NCI-H2196 treated with DMSO at 0.1 percent for 48 hours (cell line): ENCODE results near the gene COL5A1.

Experiments used
- DNase-seq: peaks from one replicate; lab custom pipeline; 2025; ENCODE audit not compliant: unreplicated experiment; lab: John Stamatoyannopoulos, UW

COL5A1 gene

DNA sequence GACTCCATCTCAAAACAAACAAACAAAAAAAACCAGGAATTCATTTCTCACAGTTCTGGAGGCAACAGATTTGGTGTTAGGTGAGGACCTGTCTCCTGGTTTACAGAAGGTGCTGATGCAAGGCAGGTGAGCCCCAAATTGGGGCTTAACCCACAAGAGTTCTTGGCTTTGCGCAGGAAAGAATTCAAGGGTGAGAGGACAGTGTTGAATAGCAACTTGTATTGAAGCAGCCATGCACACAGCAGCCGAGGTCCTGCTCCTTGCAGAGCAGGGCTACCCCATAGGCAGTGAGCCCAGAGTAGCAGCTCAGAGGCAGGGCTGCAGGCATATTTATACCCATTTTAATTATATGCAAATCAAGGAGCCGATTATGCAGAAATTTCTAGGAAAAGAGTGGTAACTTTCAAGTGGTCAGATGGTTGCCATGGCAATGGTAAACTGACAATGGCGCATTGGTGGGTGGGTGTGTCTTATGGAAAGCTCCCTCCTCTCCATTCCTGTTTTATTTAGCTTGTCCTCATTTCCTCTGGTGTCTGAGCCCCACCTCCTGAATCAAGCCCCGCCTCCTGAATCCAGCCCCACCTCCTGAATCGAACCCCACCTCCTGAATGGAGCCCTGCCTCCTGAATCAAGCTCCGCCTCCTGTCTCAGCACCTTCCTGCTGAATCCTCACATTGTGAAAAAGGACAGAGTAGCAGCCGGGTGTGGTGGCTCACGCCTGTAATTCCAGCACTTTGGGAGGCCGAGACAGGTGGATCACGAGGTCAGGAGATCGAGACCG is 34.5 kb upstream of the COL5A1 start:
- no peak for DNase-seq

DNA sequence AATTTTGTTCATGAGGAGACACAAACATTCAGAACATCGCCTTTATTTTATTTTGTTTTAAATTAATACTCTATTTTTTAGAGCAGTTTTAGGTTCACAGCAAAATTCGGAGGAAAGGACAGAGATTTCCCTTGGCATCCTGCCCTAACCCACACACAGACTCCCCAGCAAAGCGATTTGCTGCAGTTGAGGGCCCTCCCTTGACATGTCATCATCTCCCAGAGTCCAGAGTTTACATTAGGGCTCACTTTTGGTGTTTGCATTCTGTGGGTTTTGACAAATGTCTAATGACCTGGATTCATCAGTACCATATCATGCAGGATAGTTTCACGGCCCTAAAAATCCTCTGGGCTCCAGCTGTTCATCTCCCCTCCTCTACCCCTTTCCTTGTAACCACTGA is 33.6 kb upstream of the COL5A1 start:
- no peak for DNase-seq

DNA sequence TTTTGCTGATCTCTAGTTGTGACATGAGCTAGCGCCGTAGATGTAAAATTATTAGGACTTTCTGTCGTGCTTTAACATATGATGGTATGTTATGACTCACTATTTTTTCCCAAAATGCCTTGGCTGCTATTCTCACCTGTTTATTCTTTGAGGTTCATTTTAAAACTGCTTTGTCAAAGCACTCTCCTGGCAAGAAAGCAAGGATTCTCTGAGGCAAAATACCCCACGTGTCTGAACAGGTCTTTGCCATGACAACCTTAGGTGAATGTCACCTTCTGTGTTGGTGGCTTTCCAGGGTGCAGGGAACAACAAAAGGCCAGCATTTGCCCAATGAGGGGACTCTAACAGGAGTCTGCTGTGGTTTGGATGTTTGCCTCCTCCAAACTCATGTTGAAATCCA is 30.6 kb upstream of the COL5A1 start:
- DNase-seq = no peak

DNA sequence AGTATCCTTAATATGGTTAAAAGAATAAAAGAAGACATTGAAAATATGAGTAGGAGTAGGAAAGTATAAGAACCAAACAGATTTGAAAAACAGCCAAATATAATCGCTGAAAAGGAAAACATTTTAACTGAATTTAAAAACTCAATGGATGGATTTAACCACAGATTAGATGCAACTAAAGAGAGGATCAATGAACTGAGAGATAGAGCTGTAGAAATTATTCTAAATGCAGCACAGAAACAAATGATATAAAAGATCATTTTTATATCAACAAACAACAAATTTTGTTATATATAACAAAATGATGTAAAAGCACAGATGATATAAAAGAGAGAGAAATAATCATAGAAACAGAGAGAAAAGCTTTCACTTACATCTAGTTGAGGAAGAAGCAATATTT is 29.3 kb upstream of the COL5A1 start:
- DNase-seq = no peak

DNA sequence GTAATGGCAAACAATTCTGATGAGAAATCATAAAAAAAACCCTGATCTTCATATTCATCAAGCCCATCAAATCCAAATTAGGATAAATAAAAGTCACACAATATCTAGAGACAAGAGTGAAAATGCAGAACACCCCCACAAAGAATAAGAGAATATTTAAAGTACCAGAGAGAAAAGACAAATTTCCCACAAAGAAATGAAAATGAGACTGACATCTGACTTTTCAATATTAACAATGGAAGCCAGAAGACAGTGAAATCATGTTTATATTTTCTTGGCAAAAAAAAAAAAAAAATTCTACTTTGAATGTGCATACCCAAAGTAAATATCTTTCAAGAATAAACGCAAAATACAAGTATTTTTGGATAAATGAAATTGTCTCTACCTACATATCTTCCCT is 28.9 kb upstream of the COL5A1 start:
- DNase-seq = no peak

DNA sequence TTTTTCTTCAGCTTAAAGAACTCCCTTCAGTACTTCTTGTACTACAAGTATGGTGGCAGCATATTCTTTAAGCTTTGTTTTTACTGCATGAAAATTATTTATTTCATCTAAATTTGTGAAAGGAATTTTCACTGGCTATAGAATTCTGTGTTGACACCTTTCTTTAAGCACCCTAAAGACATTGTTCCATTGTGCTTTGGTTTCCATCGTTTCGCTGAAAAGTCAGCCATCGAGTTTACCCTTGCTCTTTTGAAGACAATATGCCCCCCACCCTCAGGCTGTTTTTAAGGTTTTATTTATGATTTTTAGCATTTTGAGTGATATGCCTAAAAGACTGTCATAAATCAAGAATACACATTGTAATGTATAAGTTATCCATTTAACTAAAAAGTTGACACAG is 27.3 kb upstream of the COL5A1 start:
- no peak for DNase-seq

DNA sequence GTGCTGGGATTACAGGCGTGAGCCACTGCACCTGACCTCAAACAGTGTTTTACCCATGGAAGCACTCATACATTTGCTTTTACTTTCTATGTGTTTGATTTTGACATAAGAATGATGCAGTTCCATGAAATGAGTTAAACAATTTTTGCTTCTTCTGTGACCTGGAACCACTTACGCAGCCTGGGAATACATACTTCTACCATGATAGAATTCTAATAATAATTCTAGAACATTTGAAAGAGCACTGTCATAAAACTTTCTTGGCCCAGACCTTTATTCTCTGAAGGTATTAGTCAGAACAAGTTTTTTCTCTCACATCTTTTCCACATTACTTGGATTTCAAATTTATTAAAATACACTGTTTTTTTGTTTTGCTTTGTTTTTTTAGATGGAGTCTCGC is 25.3 kb upstream of the COL5A1 start:
- no peak for DNase-seq

DNA sequence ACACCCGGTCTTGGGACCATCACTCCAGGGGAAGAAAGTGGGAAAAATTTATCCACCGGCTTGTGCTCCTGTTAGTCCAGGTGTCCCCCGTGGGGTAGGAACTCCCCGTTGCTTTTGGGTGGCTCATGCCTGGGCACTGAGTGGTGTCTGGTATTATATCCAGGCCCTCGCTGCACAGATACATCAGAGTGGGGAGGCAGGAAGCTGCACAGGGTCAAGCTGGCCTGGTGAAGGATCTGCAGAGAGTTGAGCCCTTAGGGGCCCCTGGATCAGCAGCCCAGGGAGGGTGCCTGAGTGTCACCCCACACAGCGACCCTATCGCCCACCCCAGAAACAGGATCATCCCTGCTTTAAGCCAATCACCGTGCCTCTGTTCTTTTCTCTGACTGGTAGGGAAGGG is 24.4 kb upstream of the COL5A1 start:
- no peak for DNase-seq

DNA sequence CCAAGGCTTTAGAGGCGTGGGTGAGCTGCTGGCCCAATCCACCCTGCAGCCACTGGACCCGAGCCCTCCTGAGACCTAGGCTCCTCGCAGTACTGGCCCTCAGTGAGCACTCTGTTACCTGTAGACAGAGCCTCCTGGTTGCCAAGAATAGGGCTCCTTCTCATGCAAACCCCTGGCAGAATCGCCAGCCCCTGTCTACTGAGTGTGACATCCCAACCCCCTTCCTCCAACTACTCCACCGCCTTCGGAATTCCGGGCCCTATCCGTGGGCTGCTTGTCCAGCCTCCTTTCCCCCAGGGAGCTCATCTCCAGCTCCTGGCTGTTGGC is 23.8 kb upstream of the COL5A1 start:
- no peak for DNase-seq

DNA sequence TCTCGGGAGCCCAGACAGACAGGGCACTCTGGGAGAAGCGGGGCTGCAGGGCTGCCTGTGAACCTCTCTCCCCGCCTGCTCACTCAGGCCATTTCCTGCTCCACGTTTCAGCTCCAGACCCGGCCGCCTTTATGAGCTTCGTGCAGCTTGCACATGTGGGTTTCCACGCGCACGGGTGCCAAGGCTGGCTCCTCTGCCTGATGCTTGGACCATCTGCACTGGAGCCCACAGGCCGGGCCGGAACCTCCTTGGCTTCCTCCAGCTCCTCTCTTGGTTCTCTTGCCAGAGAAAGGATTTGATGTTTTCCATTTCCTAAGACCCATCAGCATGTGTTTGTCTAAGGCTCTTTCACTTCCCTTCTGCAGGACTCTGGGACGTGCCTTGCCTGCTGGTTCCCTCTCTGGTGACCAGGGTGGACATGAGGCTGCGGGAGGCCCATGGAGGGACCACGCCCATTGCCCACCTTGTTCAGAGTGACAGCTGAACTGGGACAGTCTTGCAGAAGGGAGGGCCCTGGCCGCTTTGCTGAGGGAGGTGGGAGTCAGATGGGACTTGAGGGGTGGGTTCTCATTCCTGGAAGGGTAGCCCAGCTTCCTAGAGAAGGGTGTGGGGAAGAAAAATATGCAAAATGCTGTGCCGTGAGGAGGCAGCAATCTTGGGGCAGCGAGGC is 23.3 kb upstream of the COL5A1 start:
- no peak for DNase-seq

DNA sequence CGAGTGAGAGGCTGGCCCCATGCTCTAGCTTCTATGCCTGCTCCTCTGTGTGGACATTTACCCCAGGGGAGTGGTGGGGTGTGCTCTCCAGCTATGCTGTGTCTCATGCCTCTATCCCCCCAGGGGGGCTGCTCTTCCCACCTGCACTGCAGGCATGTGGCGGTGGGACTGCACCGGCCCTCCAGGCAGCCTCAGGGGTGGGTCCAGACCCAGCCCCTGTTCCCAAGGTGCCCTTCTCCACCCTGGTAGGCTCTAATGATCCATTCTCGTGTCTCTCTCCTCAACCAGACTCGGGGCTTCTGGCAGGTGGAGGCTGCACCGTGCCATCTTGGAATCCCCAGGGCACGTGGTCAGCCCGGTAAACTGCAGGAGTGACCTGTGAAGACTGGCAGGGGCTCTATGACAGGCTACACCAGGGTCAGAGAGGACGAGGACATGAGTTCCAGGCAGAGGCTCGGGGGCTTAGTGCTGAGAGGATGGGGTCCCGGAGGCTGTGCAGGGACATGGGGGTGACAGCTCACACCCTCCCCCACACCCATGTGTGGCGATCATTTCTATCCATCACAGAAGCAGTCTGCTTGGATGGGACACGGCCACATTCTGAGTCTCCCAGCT is 22.7 kb upstream of the COL5A1 start:
- no peak for DNase-seq

DNA sequence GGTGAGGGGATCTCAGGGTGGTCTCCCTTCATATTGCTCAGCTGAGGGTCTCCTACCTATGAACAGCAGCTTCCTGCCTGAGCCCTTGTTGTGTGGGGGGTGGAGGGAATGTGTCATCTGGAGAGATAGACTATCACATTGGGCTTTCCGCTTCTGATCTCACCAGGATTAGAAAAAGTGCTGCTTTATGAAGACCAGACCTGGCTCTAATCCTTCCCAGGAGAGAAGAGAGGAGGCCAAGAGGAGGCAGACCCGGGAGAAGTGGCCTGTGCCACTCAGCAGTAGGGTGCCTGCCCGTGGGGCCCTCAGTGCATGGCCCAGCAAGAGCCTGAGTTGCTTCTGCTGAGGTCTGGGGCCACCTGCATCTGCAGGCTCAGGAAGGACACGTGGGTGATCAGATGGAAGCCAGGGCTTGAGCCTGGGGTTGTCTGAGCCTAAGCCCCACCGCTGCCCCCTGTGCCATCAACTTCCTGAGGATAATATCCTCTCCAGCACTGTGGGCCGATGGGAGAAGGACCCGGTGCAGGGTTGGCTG is 22.1 kb upstream of the COL5A1 start:
- DNase-seq = no peak

DNA sequence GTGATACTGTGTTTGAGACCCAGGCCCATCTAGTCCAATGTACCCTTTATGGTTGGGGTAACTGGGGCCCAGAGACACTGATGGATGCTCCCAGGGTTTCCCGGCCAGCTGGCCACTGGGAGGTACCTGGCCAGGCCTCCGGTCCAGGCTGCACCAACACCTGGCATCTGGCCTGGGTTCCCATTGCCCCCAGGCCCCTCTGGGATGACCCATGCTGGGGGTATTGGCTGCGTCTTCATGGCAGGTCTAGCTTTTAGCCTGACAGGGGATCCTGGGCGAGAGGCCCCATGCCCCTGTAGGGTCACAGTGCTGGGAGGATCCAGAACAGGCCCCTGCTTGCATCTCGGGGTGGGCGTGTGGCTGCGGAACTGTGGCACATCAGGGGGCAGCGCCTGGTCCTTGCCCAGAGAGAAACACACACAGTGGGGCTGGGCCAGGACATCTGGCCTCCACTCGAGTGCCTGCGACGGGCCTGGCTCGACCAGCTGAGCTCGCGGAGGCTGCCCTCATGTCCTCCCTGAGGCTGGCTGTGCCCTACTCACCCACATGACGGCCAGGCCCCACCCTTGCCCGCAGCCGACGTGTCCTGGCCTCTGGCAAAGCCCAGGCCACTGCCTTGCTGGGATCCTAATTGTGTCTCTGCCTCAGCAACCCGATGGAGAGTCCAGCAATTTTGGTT is 21.5 kb upstream of the COL5A1 start:
- DNase-seq = no peak

DNA sequence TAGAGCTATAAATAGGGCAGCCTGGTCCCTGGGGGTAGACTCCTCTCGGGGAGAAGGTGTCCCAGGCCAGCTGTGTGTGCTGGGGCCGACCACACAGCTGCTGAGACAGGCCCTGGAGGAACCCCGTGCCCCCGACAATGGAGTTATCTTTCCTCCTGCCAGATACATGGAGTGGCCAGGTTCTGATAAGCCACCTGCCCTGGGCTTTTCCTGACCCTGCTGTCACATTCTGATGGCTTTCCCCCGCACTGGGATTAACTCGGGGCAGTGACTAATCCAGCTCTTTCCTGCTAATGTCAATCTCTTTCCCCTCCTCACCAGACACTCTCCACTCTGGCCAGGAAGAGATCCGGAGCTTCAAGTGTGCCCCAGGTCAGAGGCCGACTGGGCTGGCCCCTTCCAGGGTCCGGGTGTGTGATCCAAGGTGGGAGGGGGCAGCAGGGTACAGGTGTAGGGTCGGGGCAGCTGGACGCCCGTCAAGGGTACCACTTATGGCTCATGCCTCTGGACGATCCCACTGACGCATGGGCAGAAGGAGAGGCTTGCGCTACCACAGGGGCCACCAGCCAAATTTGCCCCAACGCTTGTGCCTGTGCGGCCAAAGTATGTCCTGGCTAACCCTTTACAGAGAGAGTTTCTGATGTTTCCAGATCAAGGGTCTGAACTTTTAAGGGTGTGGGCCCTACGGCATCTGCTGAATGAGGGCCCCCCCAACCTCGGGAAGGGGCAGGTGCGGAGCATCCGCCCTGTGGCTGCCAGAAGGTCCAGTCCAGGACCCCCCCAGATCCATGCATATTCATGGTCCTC is 20.6 kb upstream of the COL5A1 start:
- DNase-seq = no peak

DNA sequence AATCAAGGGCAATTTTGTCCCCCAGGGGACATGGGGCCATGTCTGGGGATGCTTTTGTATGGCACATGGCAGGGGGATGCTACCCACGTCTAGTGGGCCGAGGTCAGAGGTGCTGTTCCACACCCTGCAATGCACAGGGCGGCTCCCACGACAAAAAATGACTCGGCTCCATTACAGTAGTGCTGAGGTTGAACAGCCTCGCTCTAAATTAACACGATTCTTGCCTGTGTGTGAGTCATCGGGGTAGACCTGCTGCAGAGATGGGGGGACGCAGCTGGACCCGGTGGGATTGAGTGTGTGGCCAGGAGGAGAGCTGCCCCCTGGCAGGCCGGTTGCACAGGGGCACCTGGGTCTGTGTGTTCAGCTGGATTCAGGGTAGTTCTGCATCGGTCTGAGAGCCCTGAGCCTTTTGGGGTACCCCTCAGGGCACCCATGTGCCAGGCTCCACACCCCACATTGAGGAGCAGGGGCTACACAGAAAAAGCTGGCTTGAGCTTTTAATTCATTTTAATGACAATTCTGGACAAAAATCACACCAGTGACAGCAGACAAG is 20.0 kb upstream of the COL5A1 start:
- no peak for DNase-seq

DNA sequence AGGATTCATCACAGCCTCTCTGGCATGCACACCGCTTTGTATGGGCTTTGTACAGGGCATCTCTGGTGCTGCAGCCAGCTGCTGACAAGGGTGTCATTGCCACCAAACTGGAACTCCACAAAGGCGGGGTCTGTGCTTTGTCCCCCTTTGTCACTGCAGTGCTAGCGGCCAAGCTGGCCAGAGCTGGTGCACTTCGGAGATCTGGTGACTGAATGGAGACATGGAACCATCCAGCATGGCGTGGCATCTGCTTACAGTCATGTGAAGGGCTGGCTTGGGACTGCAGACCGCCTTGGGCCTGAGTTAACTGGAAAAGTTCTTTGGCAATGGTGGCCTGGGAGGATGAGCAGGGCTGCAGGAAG is 18.7 kb upstream of the COL5A1 start:
- no peak for DNase-seq

DNA sequence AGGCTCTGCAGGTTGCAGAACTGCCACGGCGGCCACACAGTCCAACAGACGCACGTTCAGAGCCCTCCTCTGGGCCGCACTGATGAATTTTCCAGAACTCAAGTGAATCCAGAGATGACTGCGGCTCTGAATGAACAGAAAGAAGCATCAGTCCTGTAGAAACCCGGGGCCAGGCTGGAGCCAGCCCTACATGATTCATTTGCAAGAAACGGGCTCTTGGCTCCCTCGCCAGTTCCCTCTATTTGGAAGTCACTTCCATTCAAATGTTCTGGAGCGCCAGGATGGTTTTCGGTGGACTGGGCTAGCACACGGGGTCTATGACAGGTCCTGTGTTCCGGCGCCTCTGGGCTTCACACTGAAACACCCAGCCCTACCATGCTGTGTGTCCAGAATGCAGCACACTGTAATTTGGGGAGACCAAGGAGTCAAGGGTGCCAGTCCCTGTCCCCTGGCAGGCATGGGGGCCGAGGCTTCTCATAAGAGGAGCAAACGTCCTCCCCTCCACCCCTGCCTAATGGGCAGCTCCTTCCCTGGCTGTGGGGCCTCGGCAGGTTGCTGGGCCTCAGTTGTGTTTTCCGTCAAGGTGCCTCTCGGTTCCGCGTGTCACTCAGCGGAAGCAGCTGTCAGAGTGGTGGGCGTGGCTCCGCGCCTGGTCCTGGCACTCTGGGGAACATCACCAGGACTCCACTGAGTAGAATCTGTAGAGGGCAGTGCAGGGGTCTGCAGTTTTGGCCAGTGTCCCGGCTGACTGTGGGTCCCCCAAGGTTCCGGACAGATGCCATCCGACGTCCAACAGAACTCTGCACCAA is 18.1 kb upstream of the COL5A1 start:
- no peak for DNase-seq

DNA sequence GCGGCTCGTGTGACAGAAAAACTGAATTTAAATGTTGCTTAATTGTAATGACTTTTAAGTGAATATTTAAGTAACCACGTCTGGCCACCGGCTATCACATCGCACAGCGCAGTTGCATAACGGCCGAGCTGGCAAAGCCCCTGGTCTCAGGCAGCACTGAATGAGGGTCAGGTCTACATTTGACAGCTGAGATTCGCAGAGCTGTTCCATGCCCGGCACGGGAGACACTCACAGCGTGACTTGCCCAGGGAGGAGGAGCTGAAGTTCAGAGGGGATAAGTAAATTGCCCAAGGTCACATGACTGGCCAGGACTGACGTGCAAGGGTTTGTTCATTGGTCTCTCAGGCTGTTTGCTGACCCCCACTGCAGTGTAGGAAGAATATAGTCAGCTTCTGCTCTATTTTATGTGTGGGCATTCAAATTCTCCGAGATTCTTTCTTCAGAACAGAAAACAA is 17.4 kb upstream of the COL5A1 start:
- DNase-seq = no peak

DNA sequence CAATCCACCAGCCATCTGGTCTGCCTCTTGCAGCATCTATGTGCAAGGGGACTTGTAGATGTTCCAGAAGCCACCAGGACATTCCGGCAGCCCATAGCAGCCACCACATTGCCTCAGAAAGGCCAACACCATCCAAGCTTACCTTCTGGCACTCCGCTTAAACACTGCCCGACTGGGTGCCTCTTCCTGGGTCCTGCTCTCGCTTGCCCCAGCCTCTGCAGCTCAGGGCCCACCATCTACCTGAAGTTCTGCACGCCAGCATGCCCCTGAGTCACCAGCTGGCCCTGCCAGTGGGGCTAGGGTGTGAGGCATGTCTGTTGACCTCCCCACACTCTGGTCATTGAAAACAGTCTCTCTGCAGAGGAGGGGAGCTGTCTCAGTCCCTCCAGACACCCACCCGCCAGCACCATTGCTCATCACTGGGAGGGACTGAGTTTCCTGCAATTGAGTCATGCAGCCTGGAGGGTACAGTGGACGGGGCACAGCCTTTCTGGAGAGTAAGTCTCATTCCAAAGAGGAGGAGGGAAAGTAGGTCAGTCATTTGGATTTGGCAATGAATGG is 16.9 kb upstream of the COL5A1 start:
- DNase-seq = no peak
